Measurements from ENCODE around the gene GCAT.

DNA sequence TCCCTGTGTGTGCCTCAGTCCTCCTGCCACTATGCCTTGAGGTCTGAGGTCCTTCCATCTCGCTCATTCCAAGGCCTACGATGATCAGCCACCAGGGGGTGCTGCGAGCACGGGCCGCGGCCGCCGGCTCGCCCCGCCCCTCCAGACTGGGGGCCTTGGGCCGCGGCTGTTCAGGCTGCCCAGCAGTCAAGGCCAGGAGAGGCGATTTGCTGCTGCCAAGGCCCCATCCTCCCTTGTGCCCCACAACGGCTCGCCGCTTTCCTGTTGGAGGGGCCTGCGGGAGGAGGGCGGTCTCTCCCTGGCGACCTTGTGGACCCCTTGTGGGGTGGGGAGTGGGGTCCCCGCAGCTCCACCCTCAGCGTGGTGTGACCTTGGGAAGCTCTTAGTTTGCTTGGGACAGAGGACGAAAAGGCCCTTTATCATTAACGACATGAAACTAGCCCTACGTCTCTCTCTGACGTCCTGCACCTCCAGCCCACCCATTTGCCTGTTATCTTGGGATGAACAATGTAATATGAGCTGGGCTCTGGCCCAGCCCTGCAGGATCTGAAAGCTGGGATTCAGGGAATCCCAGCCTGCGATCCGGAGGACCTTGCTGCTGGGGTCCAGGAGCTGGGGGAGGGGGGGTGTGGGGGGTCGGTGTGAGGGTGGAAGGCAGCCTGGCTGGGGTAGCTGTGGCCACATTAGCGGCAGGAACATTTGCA lies 10.1 kb downstream of the GCAT start:
- TF ChIP-seq ZFP30 (CRISPR knock-in tag; IDR thresholded peaks at IDR 0.05) (no peak), ARNTL (CRISPR knock-in tag; IDR thresholded peaks at IDR 0.05; ENCODE audit: borderline replicate concordance, low read depth) (no peak), ZC3H10 (CRISPR knock-in tag; IDR thresholded peaks at IDR 0.05) (no peak), PPARA (CRISPR knock-in tag; IDR thresholded peaks at IDR 0.05; ENCODE audit: borderline replicate concordance) (no peak), ESRRG (CRISPR knock-in tag; IDR thresholded peaks at IDR 0.05) (no peak), GLIS3 (CRISPR knock-in tag; IDR thresholded peaks at IDR 0.05) (no peak), BACH2 (CRISPR knock-in tag; IDR thresholded peaks at IDR 0.05; ENCODE audit: borderline replicate concordance) (no peak), ZNF70 (CRISPR knock-in tag; IDR thresholded peaks at IDR 0.05) (no peak)
- TF ChIP-seq, protein P1, sequence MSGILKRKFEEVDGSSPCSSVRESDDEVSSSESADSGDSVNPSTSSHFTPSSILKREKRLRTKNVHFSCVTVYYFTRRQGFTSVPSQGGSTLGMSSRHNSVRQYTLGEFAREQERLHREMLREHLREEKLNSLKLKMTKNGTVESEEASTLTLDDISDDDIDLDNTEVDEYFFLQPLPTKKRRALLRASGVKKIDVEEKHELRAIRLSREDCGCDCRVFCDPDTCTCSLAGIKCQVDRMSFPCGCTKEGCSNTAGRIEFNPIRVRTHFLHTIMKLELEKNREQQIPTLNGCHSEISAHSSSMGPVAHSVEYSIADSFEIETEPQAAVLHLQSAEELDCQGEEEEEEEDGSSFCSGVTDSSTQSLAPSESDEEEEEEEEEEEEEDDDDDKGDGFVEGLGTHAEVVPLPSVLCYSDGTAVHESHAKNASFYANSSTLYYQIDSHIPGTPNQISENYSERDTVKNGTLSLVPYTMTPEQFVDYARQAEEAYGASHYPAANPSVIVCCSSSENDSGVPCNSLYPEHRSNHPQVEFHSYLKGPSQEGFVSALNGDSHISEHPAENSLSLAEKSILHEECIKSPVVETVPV (CRISPR knock-in tag; IDR thresholded peaks at IDR 0.05): no peak

Measured in SK-N-SH treated with all-trans-retinoic acid at 6 μM for 48 hours (cell line).